Heart right ventricle (tissue), 16 donors: Measurements from ENCODE around the gene CA10. TPM values are rescaled to one million over a fixed set of nuclear protein-coding genes. Genes with fewer than 3 reads are reported as not detected.

Source experiments
- ATAC-seq, 8 donors: fragments of 200-7000 bp; cut with Tn5 transposase; one replicate each; pipeline ENCODE4 v1.9.1; 2020; ENCODE audit warnings: mild to moderate bottlenecking in 8 of 8, moderate library complexity in 8 of 8, moderate number of reproducible peaks in 1 of 8
- DNase-seq, 2 donors: peaks; one replicate each; pipeline ENCODE4 v3.0.0-alpha.2; 2020
- H3K27ac ChIP-seq, 10 donors: fragments of 200-600 bp; sonication (generic) in 2 of 10; one replicate each; pipeline versions ENCODE4 v1.5.0 to v1.8.0; 2020 to 2022; ENCODE audit warnings: mild to moderate bottlenecking in 3 of 10
- H3K27me3 ChIP-seq, 7 donors: fragments of 200-600 bp; one replicate each; pipeline ENCODE4 v1.8.0; 2021 to 2022; ENCODE audit warnings: mild to moderate bottlenecking in 2 of 7
- H3K36me3 ChIP-seq, 9 donors: fragments of 200-600 bp; sonication (generic) in 1 of 9; one replicate each; pipeline versions ENCODE4 v1.5.0 to v1.8.0; 2020 to 2022; ENCODE audit warnings: mild to moderate bottlenecking in 2 of 9
- H3K4me1 ChIP-seq, 9 donors: fragments of 200-600 bp; sonication (generic) in 1 of 9; one replicate each; pipeline versions ENCODE4 v1.5.0 to v1.8.0; 2020 to 2022; ENCODE audit warnings: mild to moderate bottlenecking in 4 of 9
- H3K4me3 ChIP-seq, 10 donors: fragments of 200-600 bp; sonication (generic) in 2 of 10; one replicate each; pipeline versions ENCODE4 v1.5.0 to v1.8.0; 2020 to 2022; ENCODE audit warnings: mild to moderate bottlenecking in 7 of 10, moderate library complexity in 2 of 10
- H3K9me3 ChIP-seq, 11 donors: fragments of 200-600 bp in 10 of 11; sonication (generic) in 2 of 11; one replicate each; pipeline versions ENCODE4 v1.5.0 to v1.8.0; 2013 to 2022; ENCODE audit warnings: mild to moderate bottlenecking in 2 of 11, control low read depth in 1 of 11, moderate library complexity in 1 of 11
- CTCF ChIP-seq, 9 donors: fragments of 200-600 bp; sonication (generic) in 2 of 9; IDR thresholded peaks; one replicate each; pipeline versions ENCODE4 v1.5.0 to v1.8.0; 2021 to 2022; ENCODE audit warnings: antibody characterized with exemption in 9 of 9, mild to moderate bottlenecking in 5 of 9, moderate library complexity in 1 of 9
- WGBS, 2 donors: extraction: QIAGEN DNeasy Blood & Tissue Kit; methylation state at CpG; one replicate each; pipeline ENCODE4 v1.1.7; 2013; ENCODE audit warnings: inconsistent platforms in 1 of 2; 5-methylcytosine and 5-hydroxymethylcytosine counted together
- intact Hi-C, 10 donors: fragments of 100-400 bp; cut with DNase I; formaldehyde crosslinking; loops; one replicate each; pipeline versions ENCODE4 v1.11.1 to v1.14.2; 2022
- polyA plus RNA-seq, 2 donors: library from polyadenylated mRNA; stranded (reverse); fragments of 200-250 nt; gene quantifications; one replicate each; pipeline ENCODE4 v1.2.3, GENCODE V29; 2013
- total RNA-seq, 10 donors: library from RNA; stranded (reverse); fragmentation: NEBNext Ultra II Directional in 3 of 10; extraction: Animal tissue kit (Norgen Biotek cat#: 25700) in 3 of 10; gene quantifications; one replicate each; pipeline versions ENCODE4 v1.2.1 to v1.2.4, GENCODE V29; 2021 to 2023
- donor health status: Arrhythmogenic right ventricular cardiomyopathy.
- donor health status: ischemic (EF 13 %, LVEDD 7.1; RV severe dilation, severe dysfunction).
- donor health status: healthy with polysubstance abuse.
- donor health status: DM: no; HTN: yes; CAD: no.
- donor health status: DM: no; HTN: no; CAD: no.
- donor health status: ischemic (EF 25% LVEDD 6.9; RV normal size, moderate dysfunction).
- donor health status: ischemic (EF 25% LVEDD 5.7; RV mildly dilated, moderate dysfunction).
- donor health status: healthy.
- donor health status: DM: yes; HTN: yes; CAD: no.
- donor health status: Ischemic cardiomyopathy.
- donor health status: ischemic (EF 35%, LVEDD 5.7; RV mildly dilated, moderate dysfunction).
- donor health status: nonischemic (EF 11% LVEDD 7.7; RV severe dilation, severe dysfunction).
- donor health status: DM: yes; HTN: yes; CAD: no.
- donor health status: PGD.
- donor health status: ischemic (EF 29% LVEDD 5.4; RV normal size, mild dysfunction).
- donor health status: nonischemic (EF 23%, LVEDD 6.1; RV moderate dilation, normal function).

CA10 gene
- total and polyA plus RNA-seq, 12 donors, result not detected

- peaks cover 0 to 3% (median 0%) of the 10 kb centered on the region in 11 donors for H3K9me3 ChIP-seq
- H3K4me1 ChIP-seq, result no peaks in the 10 kb centered on the region
- no peaks in the 10 kb centered on the region for H3K36me3 ChIP-seq
- no peak for TF ChIP-seq CTCF (IDR thresholded peaks at IDR 0.05)
- ATAC-seq (no peak), DNase-seq (no peak)
- peaks cover 0 to 4% (median 0%) of the 10 kb centered on the region in 7 donors for H3K27me3 ChIP-seq
- H3K4me3 ChIP-seq, result no peak overlapping the region
- intact Hi-C loops, result loop anchor here in 2 of 10 donors (5.0 to 10.0 kb wide), 4 partner anchors 145 to 357 kb away; no protein-coding TSS in a partner anchor
- WGBS, 2 donors, result 56% methylated on average over 6 of the region's 6 CpGs
- no peak overlapping the region for H3K27ac ChIP-seq
Observed at GRCh38 chr17:51731941-51732722, 426.4 kb downstream of the CA10 start.

- WGBS, 2 donors, result 79 to 86% methylated on average over 4 of the region's 4 CpGs
- Histone ChIP-seq H3K27ac (no peak overlapping the region), H3K9me3 (peaks cover 0 to 3% (median 0%) of the 10 kb centered on the region in 11 donors), H3K4me1 (no peaks in the 10 kb centered on the region), H3K4me3 (no peak overlapping the region), H3K27me3 (peaks cover 0 to 4% (median 0%) of the 10 kb centered on the region in 7 donors), H3K36me3 (no peaks in the 10 kb centered on the region)
- TF ChIP-seq CTCF (IDR thresholded peaks at IDR 0.05), result no peak
- no peak for ATAC-seq
- intact Hi-C loops, result loop anchor here in 2 of 10 donors (5.0 to 10.0 kb wide), 4 partner anchors 143 to 356 kb away; no protein-coding TSS in a partner anchor
- no peak for DNase-seq
Observed at GRCh38 chr17:51730303-51731050, 428.0 kb downstream of the CA10 start.

GRCh38 chr17:51725185-51725584, 433.3 kb downstream of the CA10 start:
- DNase-seq (no peak), ATAC-seq (no peak)
- intact Hi-C loops, result no loop called here
- no peaks in the 10 kb centered on the region for H3K36me3 ChIP-seq
- H3K9me3 ChIP-seq, result peaks cover 0 to 6% (median 0%) of the 10 kb centered on the region in 11 donors
- H3K4me3 ChIP-seq, result no peak overlapping the region
- no peak for TF ChIP-seq CTCF (IDR thresholded peaks at IDR 0.05)
- H3K4me1 ChIP-seq, result no peaks in the 10 kb centered on the region
- H3K27me3 ChIP-seq, result peaks cover 0 to 3% (median 0%) of the 10 kb centered on the region in 7 donors
- no peak overlapping the region for H3K27ac ChIP-seq
- 79 to 88% methylated on average over 3 of the region's 3 CpGs for WGBS, 2 donors

GRCh38 chr17:51724043-51724580, 434.4 kb downstream of the CA10 start:
- Histone ChIP-seq H3K9me3 (peaks cover 0 to 6% (median 0%) of the 10 kb centered on the region in 11 donors), H3K36me3 (no peaks in the 10 kb centered on the region), H3K27ac (no peak overlapping the region), H3K27me3 (peaks cover 0 to 3% (median 0%) of the 10 kb centered on the region in 7 donors), H3K4me1 (no peaks in the 10 kb centered on the region), H3K4me3 (no peak overlapping the region)
- no peak for TF ChIP-seq CTCF (IDR thresholded peaks at IDR 0.05)
- no peak for DNase-seq
- 80 to 97% methylated on average over 1 of the region's 1 CpG for WGBS, 2 donors
- no peak for ATAC-seq
- intact Hi-C loops, result no loop called here
